OCI-LY7 (cell line): Measurements from ENCODE around the gene EFCAB5. TPM values are rescaled to one million over a fixed set of nuclear protein-coding genes. Genes with fewer than 3 reads are reported as not detected.

Experiments used
- BruUV-seq: library from RNA; stranded (reverse); fragments of 400-500 nt; replicated peaks from 2 replicates; lab custom pipeline; 2021; lab: Mats Ljungman, UMichigan
- CTCF ChIA-PET: fragments of 300-600 bp; sonication (Branson Sonifier 250); formaldehyde crosslinking; loops from one replicate; lab custom pipeline; 2022; ENCODE audit warnings: antibody characterized with exemption; ENCODE audit not compliant: unreplicated experiment; lab: Charles Lee
- POLR2A ChIA-PET: fragments of 300-600 bp; sonication (Branson Sonifier 250); formaldehyde crosslinking; loops from one replicate; lab custom pipeline; 2022; ENCODE audit warnings: antibody characterized with exemption; lab: Charles Lee
- DNase-seq: peaks from one replicate; pipeline ENCODE4 v3.0.0-alpha.2; 2015; ENCODE audit warnings: low spot score
- H2AFZ ChIP-seq: fragments of 200-600 bp; sonication (generic), shearing (Covaris generic); 2 replicates; pipeline ENCODE4 v1.6.1; 2014; ENCODE audit warnings: mild to moderate bottlenecking, antibody characterized with exemption, low read length, moderate library complexity
- H3K27ac ChIP-seq: fragments of 200-600 bp; sonication (generic); 2 replicates; pipeline ENCODE4 v1.5.1; 2014; ENCODE audit warnings: mixed run types, low read depth, mild to moderate bottlenecking, moderate library complexity, low read length, inconsistent platforms; ENCODE audit not compliant: poor library complexity, severe bottlenecking
- H3K36me3 ChIP-seq: fragments of 200-600 bp; sonication (generic); 2 replicates; pipeline ENCODE4 v1.6.1; 2014; ENCODE audit warnings: mild to moderate bottlenecking, antibody characterized with exemption, low read length, moderate library complexity, mixed read lengths; ENCODE audit not compliant: insufficient read depth
- H3K4me1 ChIP-seq: fragments of 200-600 bp; sonication (generic); 2 replicates; pipeline ENCODE4 v1.5.1; 2014; ENCODE audit warnings: mild to moderate bottlenecking, low read length; ENCODE audit not compliant: insufficient read depth, poor library complexity, severe bottlenecking
- H3K4me2 ChIP-seq: fragments of 200-600 bp; sonication (generic); 2 replicates; pipeline ENCODE4 v1.6.1; 2014; ENCODE audit warnings: mild to moderate bottlenecking, low read length
- H3K4me3 ChIP-seq: fragments of 200-600 bp; sonication (generic); 2 replicates; pipeline ENCODE4 v1.5.1; 2014; ENCODE audit warnings: mild to moderate bottlenecking, low read depth, low read length; ENCODE audit not compliant: poor library complexity, severe bottlenecking
- H3K79me2 ChIP-seq: fragments of 200-600 bp; sonication (generic); 2 replicates; pipeline ENCODE4 v1.6.1; 2016; ENCODE audit warnings: low read depth, mild to moderate bottlenecking, low read length, moderate library complexity, mixed read lengths; ENCODE audit not compliant: insufficient read depth
- H3K9me2 ChIP-seq: fragments of 200-600 bp; sonication (generic); 2 replicates; pipeline ENCODE4 v1.6.1; 2016; ENCODE audit warnings: mild to moderate bottlenecking, low read length, mixed read lengths; ENCODE audit not compliant: insufficient read depth
- H3K9me3 ChIP-seq: fragments of 200-600 bp; sonication (generic); 2 replicates; pipeline ENCODE4 v1.6.1; 2014; ENCODE audit warnings: mild to moderate bottlenecking, mixed run types, low read length, mixed read lengths
- H4K20me1 ChIP-seq: fragments of 200-600 bp; sonication (generic); 2 replicates; pipeline ENCODE4 v1.6.1; 2014; ENCODE audit warnings: mild to moderate bottlenecking, antibody characterized with exemption, low read length, moderate library complexity, mixed read lengths; ENCODE audit not compliant: insufficient read depth
- CTCF ChIP-seq: fragments of 200-600 bp; sonication (generic); conservative IDR thresholded peaks from 2 replicates; pipeline ENCODE4 v1.5.1; 2014; ENCODE audit warnings: mild to moderate bottlenecking, antibody characterized with exemption, low read length, moderate library complexity, mixed read lengths
- EZH2phosphoT487 ChIP-seq: fragments of 200-600 bp; sonication (generic); IDR thresholded peaks from 2 replicates; pipeline ENCODE4 v1.6.1; 2018; ENCODE audit warnings: low read depth, borderline replicate concordance, mild to moderate bottlenecking, mixed run types, antibody characterized with exemption, low read length, moderate library complexity, mixed read lengths
- intact Hi-C: fragments of 100-400 bp; cut with micrococcal nuclease; formaldehyde crosslinking; loops from one replicate; pipeline ENCODE4 v1.10.0; 2022; ENCODE audit not compliant: unreplicated experiment
- total RNA-seq, 2 experiments: library from RNA; depleted of rRNA in 1 of 2; stranded (reverse); fragments of >200 nt in 1 of 2; shearing (Covaris generic) in 1 of 2; gene quantifications; 2 replicates each; pipeline ENCODE4 v1.2.3, GENCODE V29; 2014 to 2022

EFCAB5 gene
- total RNA-seq, 2 experiments from 2014 or later: 1.9 to 2.2 TPM

- Histone ChIP-seq H3K27ac (no peak overlapping the region), H3K79me2 (peaks cover 20% of the 10 kb centered on the region), H3K4me3 (no peak overlapping the region), H3K4me2 (no peak overlapping the region), H3K36me3 (peaks cover 3% of the 10 kb centered on the region; the same call in 1 of the 2 replicates), H3K9me2 (no peaks in the 10 kb centered on the region), H4K20me1 (0 out of 2 replicates have a peak, but pooled peaks cover 3% of the 10 kb centered on the region), H3K4me1 (peaks cover 4% of the 10 kb centered on the region), H3K9me3 (no peaks in the 10 kb centered on the region), H2AFZ (no peak overlapping the region)
- no peak for DNase-seq
- ChIA-PET CTCF (interaction anchor here (1.1 kb wide), 1 partner anchor 9 kb away, joined by 5 read pairs; no protein-coding TSS in a partner anchor), POLR2A (interaction anchor here (0.9 to 1.5 kb wide), 3 partner anchors 9 to 68 kb away, joined by 3 to 6 read pairs (median 4); no protein-coding TSS in a partner anchor)
- TF ChIP-seq CTCF: no peak
- no peak for TF ChIP-seq EZH2phosphoT487
- no TSS peak for BruUV-seq
- intact Hi-C loops: no loop called here
Observed at GRCh38 chr17:30113213-30113612, 171.8 kb downstream of the EFCAB5 start.

GRCh38 chr17:30116345-30116660 is 174.9 kb downstream of the EFCAB5 start:
- intact Hi-C loops: loop anchor here (2.0 kb wide), 1 partner anchor 216 kb away; no protein-coding TSS in a partner anchor
- POLR2A ChIA-PET: no interaction called here
- H3K4me1 ChIP-seq: peaks cover 26% of the 10 kb centered on the region
- H3K4me2 ChIP-seq: peak overlapping the region; percentile 91
- BruUV-seq: TSS peak; percentile 98
- peaks cover 51% of the 10 kb centered on the region for H3K79me2 ChIP-seq
- H4K20me1 ChIP-seq: 0 out of 2 replicates have a peak, but pooled peaks cover 8% of the 10 kb centered on the region
- H3K4me3 ChIP-seq: peak overlapping the region; percentile 88
- H3K9me3 ChIP-seq: no peaks in the 10 kb centered on the region
- CTCF ChIA-PET: no interaction called here
- DNase-seq: no peak
- peak overlapping the region; percentile 75 for H3K27ac ChIP-seq
- peaks cover 31% of the 10 kb centered on the region for H3K36me3 ChIP-seq
- H2AFZ ChIP-seq: peak overlapping the region; percentile 95
- TF ChIP-seq CTCF (no peak), EZH2phosphoT487 (no peak)
- no peaks in the 10 kb centered on the region for H3K9me2 ChIP-seq
